OCI-LY7 (cell line): ENCODE data around the gene TAS1R1.

Experiments used
- CTCF ChIP-seq: fragments of 200-600 bp; sonication (generic); conservative IDR thresholded peaks from 2 replicates; pipeline ENCODE4 v1.5.1; 2014; ENCODE audit warnings: mild to moderate bottlenecking, antibody characterized with exemption, low read length, moderate library complexity, mixed read lengths
- EZH2phosphoT487 ChIP-seq: fragments of 200-600 bp; sonication (generic); IDR thresholded peaks from 2 replicates; pipeline ENCODE4 v1.6.1; 2018; ENCODE audit warnings: low read depth, borderline replicate concordance, mild to moderate bottlenecking, mixed run types, antibody characterized with exemption, low read length, moderate library complexity, mixed read lengths

- TF ChIP-seq CTCF (no peak), EZH2phosphoT487 (no peak)
Measured at GRCh38 chr1:6519935-6520671, 35.0 kb upstream of the TAS1R1 start.
